ENCODE results near the gene DOCK7.

Gene DOCK7

DNA sequence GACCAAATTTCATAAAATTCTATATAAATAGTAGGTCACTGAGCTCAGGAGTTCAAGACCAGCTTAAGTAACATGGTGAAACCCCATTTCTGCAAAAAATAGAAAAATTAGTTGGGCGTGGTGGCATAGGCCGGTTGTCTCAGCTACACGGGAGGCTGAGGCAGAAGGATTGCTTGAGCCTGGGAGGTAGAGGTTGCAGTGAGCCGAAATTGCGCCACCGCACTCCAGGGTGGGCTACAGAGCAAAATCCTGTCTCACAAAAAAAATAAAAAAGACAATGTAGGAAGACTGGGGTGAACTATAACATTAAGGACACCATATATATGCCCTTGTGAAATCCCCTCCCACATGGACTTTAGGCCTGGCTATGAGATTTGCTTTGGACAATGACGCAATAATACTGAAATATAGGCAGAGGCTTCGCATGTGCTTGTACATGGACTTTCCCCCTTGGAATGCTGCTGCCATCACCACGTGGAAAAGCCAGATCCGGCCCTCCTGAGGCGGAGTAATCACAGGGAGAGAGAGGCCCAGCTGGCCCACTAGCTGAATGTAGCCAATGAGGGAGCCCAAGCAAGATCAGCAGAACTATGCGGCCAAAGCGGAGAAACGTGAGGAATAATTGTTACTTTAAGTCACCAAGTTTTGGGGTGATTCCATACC lies 264.5 kb downstream of the DOCK7 start:
- Histone ChIP-seq H3K36me3 (ENCODE audit: insufficient read depth, low read length) (no peaks in the 10 kb centered on the region), H3K9ac (ENCODE audit: low read depth, low read length, poor library complexity, severe bottlenecking) (no peak overlapping the region), H3K4me2 (ENCODE audit: low read depth, low read length, poor library complexity, severe bottlenecking) (no peak overlapping the region), H3K79me2 (ENCODE audit: insufficient read depth, low read length) (no peaks in the 10 kb centered on the region), H3K9me3 (ENCODE audit: insufficient read depth, low read depth, low read length) (no peaks in the 10 kb centered on the region), H3F3A (ENCODE audit: low read depth) (no peaks in the 10 kb centered on the region), H2AFZ (ENCODE audit: low read length) (no peak overlapping the region), H3K9me2 (replicated peaks; ENCODE audit: low read depth, low read length) (no peaks in the 10 kb centered on the region), H3K4me3 (ENCODE audit: low read length, poor library complexity, severe bottlenecking) (no peak overlapping the region), H4K20me1 (ENCODE audit: insufficient read depth, low read length, poor library complexity, severe bottlenecking) (no peaks in the 10 kb centered on the region), H3K4me1 (ENCODE audit: insufficient read depth, low read length, poor library complexity, severe bottlenecking) (peaks cover 3% of the 10 kb centered on the region), H3K27me3 (ENCODE audit: insufficient read depth, low read length, poor library complexity, severe bottlenecking) (no peaks in the 10 kb centered on the region)
- TF ChIP-seq EZH2phosphoT487 (IDR thresholded peaks at IDR 0.05; ENCODE audit: borderline replicate concordance) = no peak
- TF ChIP-seq, protein P1, sequence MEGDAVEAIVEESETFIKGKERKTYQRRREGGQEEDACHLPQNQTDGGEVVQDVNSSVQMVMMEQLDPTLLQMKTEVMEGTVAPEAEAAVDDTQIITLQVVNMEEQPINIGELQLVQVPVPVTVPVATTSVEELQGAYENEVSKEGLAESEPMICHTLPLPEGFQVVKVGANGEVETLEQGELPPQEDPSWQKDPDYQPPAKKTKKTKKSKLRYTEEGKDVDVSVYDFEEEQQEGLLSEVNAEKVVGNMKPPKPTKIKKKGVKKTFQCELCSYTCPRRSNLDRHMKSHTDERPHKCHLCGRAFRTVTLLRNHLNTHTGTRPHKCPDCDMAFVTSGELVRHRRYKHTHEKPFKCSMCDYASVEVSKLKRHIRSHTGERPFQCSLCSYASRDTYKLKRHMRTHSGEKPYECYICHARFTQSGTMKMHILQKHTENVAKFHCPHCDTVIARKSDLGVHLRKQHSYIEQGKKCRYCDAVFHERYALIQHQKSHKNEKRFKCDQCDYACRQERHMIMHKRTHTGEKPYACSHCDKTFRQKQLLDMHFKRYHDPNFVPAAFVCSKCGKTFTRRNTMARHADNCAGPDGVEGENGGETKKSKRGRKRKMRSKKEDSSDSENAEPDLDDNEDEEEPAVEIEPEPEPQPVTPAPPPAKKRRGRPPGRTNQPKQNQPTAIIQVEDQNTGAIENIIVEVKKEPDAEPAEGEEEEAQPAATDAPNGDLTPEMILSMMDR (conservative IDR thresholded peaks at IDR 0.05; ENCODE audit: low read length) = no peak

DNA sequence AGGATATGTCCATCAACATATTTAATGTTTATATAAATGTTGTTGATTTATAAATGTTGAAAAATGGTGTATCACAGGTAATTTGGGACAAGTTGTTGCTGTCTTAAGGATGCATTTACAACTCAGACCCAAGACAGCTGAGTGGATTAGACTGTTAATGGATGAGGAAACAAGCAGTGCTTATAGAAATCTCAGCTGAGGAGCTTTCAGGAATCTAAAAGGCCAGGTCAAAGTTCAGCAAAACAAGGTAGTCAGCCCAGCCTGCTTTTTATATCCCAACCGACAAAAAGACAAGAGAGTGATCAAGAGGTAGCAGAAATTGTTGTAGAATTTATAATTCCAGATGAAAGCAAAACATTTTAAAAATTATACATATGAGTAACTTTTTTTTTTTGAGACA lies 268.0 kb downstream of the DOCK7 start:
- Histone ChIP-seq H3K4me2 (ENCODE audit: low read depth, low read length, poor library complexity, severe bottlenecking) (no peak overlapping the region), H3K4me1 (ENCODE audit: insufficient read depth, low read length, poor library complexity, severe bottlenecking) (no peaks in the 10 kb centered on the region), H3K9me3 (ENCODE audit: insufficient read depth, low read depth, low read length) (no peaks in the 10 kb centered on the region), H3K9ac (ENCODE audit: low read depth, low read length, poor library complexity, severe bottlenecking) (no peak overlapping the region), H4K20me1 (ENCODE audit: insufficient read depth, low read length, poor library complexity, severe bottlenecking) (no peaks in the 10 kb centered on the region), H2AFZ (ENCODE audit: low read length) (no peak overlapping the region), H3F3A (ENCODE audit: low read depth) (no peaks in the 10 kb centered on the region), H3K9me2 (replicated peaks; ENCODE audit: low read depth, low read length) (no peaks in the 10 kb centered on the region), H3K27me3 (ENCODE audit: insufficient read depth, low read length, poor library complexity, severe bottlenecking) (no peaks in the 10 kb centered on the region), H3K79me2 (ENCODE audit: insufficient read depth, low read length) (no peaks in the 10 kb centered on the region), H3K36me3 (ENCODE audit: insufficient read depth, low read length) (no peaks in the 10 kb centered on the region), H3K4me3 (ENCODE audit: low read length, poor library complexity, severe bottlenecking) (no peak overlapping the region)
- TF ChIP-seq EZH2phosphoT487 (IDR thresholded peaks at IDR 0.05; ENCODE audit: borderline replicate concordance) = no peak
- TF ChIP-seq, protein P1 (conservative IDR thresholded peaks at IDR 0.05; ENCODE audit: low read length) = no peak

DNA sequence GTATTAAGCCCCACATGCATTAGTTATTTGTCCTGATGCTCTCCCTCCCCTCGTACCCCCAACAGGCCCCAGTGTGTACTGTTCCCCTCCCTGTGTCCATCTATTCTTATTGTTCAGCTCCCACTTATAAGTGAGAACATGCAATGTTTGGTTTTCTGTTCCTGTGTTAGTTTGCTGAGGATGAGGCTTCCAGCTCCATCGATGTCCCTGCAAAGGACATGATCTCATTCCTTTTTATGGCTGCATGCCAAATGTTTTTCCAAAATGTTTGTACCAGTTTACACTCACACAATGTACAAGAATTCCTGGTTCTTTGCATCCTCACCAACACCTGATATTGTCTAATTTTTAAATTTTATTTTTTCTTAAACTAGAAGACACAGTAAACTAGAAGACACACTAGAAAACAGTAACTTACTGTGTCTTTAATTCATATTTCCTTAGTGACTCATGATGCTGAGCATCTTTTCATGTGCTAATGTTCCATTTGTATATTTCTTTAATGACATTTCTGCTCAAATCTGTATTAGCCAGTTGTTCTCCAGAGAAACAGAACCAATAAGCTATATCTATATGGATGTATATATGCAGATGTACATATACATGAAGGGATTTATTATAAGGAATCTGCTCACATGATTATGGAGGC lies 270.7 kb downstream of the DOCK7 start:
- no peak overlapping the region for H3K4me2 ChIP-seq (ENCODE audit: low read depth, low read length, poor library complexity, severe bottlenecking)
- no peak overlapping the region for H3K4me3 ChIP-seq (ENCODE audit: low read length, poor library complexity, severe bottlenecking)
- no peaks in the 10 kb centered on the region for H3K79me2 ChIP-seq (ENCODE audit: insufficient read depth, low read length)
- no peaks in the 10 kb centered on the region for H3F3A ChIP-seq (ENCODE audit: low read depth)
- TF ChIP-seq EZH2phosphoT487 (IDR thresholded peaks at IDR 0.05; ENCODE audit: borderline replicate concordance) = no peak
- TF ChIP-seq, protein P1 (conservative IDR thresholded peaks at IDR 0.05; ENCODE audit: low read length) = no peak
- H3K9ac ChIP-seq (ENCODE audit: low read depth, low read length, poor library complexity, severe bottlenecking) = no peak overlapping the region
- H3K9me3 ChIP-seq (ENCODE audit: insufficient read depth, low read depth, low read length) = no peaks in the 10 kb centered on the region
- no peaks in the 10 kb centered on the region for H3K9me2 ChIP-seq (replicated peaks; ENCODE audit: low read depth, low read length)
- H3K36me3 ChIP-seq (ENCODE audit: insufficient read depth, low read length) = no peaks in the 10 kb centered on the region
- no peaks in the 10 kb centered on the region for H3K4me1 ChIP-seq (ENCODE audit: insufficient read depth, low read length, poor library complexity, severe bottlenecking)
- H3K27me3 ChIP-seq (ENCODE audit: insufficient read depth, low read length, poor library complexity, severe bottlenecking) = no peaks in the 10 kb centered on the region
- H2AFZ ChIP-seq (ENCODE audit: low read length) = no peak overlapping the region
- no peaks in the 10 kb centered on the region for H4K20me1 ChIP-seq (ENCODE audit: insufficient read depth, low read length, poor library complexity, severe bottlenecking)
